ENCODE measurements around the gene SSH2.
A peak's percentile ranks its signal among the peaks of the same experiment; 100 is the strongest.

SSH2 gene

GRCh38 chr17:29595943-29596774, 333.9 kb downstream of the SSH2 start:
- DNase-seq, result no peak

- DNase-seq, result no peak
Observed at GRCh38 chr17:29595107-29595942, 334.7 kb downstream of the SSH2 start.

- no peak for DNase-seq
Observed at GRCh38 chr17:29594519-29595090, 335.4 kb downstream of the SSH2 start.

GRCh38 chr17:29593591-29594518, 336.2 kb downstream of the SSH2 start:
- DNase-seq, result peak; percentile 37

- peak; percentile 61 for DNase-seq
Observed at GRCh38 chr17:29592850-29593551, 337.0 kb downstream of the SSH2 start, which contains the start of gene ANKRD13B. Gene ANKRD13B, plus strand, starts transcription at chr17:29593132. Its CDS starts 490 bp downstream, at chr17:29593622.

GRCh38 chr17:29591737-29592608, 338.1 kb downstream of the SSH2 start:
- peak; percentile 82 for DNase-seq

GRCh38 chr17:29591146-29591736, 338.8 kb downstream of the SSH2 start:
- DNase-seq, result peak; percentile 61

- peak; percentile 23 for DNase-seq
Observed at GRCh38 chr17:29590411-29591145, 339.4 kb downstream of the SSH2 start.

GRCh38 chr17:29589524-29590410, 340.3 kb downstream of the SSH2 start, which contains the start of gene GIT1:
Gene GIT1, minus strand, starts transcription at chr17:29589648. Its CDS starts 270 bp downstream, at chr17:29589378.
- peak; percentile 86 for DNase-seq

- peak; percentile 62 for DNase-seq
Observed at GRCh38 chr17:29588562-29589411, 341.2 kb downstream of the SSH2 start.

- DNase-seq, result no peak
Observed at GRCh38 chr17:29588017-29588561, 341.9 kb downstream of the SSH2 start.

GRCh38 chr17:29587591-29587990, 342.4 kb downstream of the SSH2 start:
- no peak for DNase-seq

- no peak for DNase-seq
Observed at GRCh38 chr17:29586676-29587469, 343.2 kb downstream of the SSH2 start.

- DNase-seq, result peak; percentile 28
Observed at GRCh38 chr17:29585080-29585751, 344.8 kb downstream of the SSH2 start.

- DNase-seq, result no peak
Observed at GRCh38 chr17:29584452-29585079, 345.5 kb downstream of the SSH2 start.

All from stimulated activated CD4-positive, alpha-beta T cell treated with anti-CD3 and anti-CD28 coated beads, Interleukin-4, amount 100 ng/mL, for 1 hour (primary cell).